Breast epithelium (tissue), 4 donors: ENCODE data around the gene COL25A1. TPM values are rescaled to one million over a fixed set of nuclear protein-coding genes. Genes with fewer than 3 reads are reported as not detected.
"Not testable (repeated sequence)": the region's sequence is repeated elsewhere in the genome, so short reads cannot be mapped to it uniquely, and the experiment has no call there.

Experiments used
- DNase-seq, 2 donors: peaks; one replicate each; pipeline ENCODE4 v3.0.0-alpha.2; 2019; ENCODE audit warnings: low spot score in 2 of 2
- H3K27ac ChIP-seq, 2 donors: fragments of 200-600 bp; sonication (generic) in 1 of 2; one replicate each; pipeline ENCODE4 v1.5.1; 2016 to 2019; ENCODE audit warnings: mild to moderate bottlenecking in 1 of 2
- H3K27me3 ChIP-seq, 2 donors: fragments of 200-600 bp; sonication (generic) in 1 of 2; one replicate each; pipeline versions ENCODE4 v1.5.1 to v1.6.0; 2017 to 2019; ENCODE audit warnings: control low read depth in 1 of 2, mild to moderate bottlenecking in 1 of 2
- H3K36me3 ChIP-seq: fragments of 200-600 bp; one replicate; pipeline ENCODE4 v1.5.1; 2019
- H3K4me1 ChIP-seq, 2 donors: fragments of 200-600 bp; sonication (generic); one replicate each; pipeline ENCODE4 v1.5.1; 2016 to 2019; ENCODE audit warnings: control low read depth in 1 of 2
- H3K4me3 ChIP-seq, 3 donors: fragments of 200-600 bp; sonication (generic); 1 replicate in 2 of 3; 2 replicates in 1 of 3; pipeline ENCODE4 v1.5.1; 2016 to 2019; ENCODE audit warnings: mild to moderate bottlenecking in 3 of 3, moderate library complexity in 2 of 3
- H3K9me3 ChIP-seq, 2 donors: fragments of 200-600 bp; sonication (generic) in 1 of 2; one replicate each; pipeline ENCODE4 v1.5.1; 2016 to 2019; ENCODE audit warnings: control low read depth in 1 of 2
- CTCF ChIP-seq, 3 donors: fragments of 450-650 bp; IDR thresholded peaks; one replicate each; pipeline ENCODE4 v1.5.1; 2016 to 2017; ENCODE audit warnings: antibody characterized with exemption in 3 of 3, mild to moderate bottlenecking in 3 of 3, moderate library complexity in 3 of 3
- POLR2A ChIP-seq: fragments of 450-650 bp; IDR thresholded peaks from one replicate; pipeline ENCODE4 v1.6.1; 2016; ENCODE audit warnings: antibody characterized with exemption, mild to moderate bottlenecking, moderate library complexity
- POLR2AphosphoS5 ChIP-seq, 3 donors: sonication (generic); formaldehyde crosslinking; IDR thresholded peaks; one replicate each; pipeline ENCODE4 v1.6.1; 2017; ENCODE audit warnings: antibody characterized with exemption in 3 of 3
- intact Hi-C: fragments of 100-400 bp; cut with DNase I; formaldehyde crosslinking; loops from one replicate; pipeline ENCODE4 v1.15.1; 2023; ENCODE audit warnings: low total_unique reads
- total RNA-seq, 3 donors: library from RNA; depleted of rRNA; stranded (reverse); fragments of >200 nt; gene quantifications; one replicate each; pipeline ENCODE4 v1.1.0, GENCODE V29; 2016

The COL25A1 gene
- total RNA-seq, 3 donors from 2014 or later, result 2.6 to 11.0 (median 2.8) TPM

DNA sequence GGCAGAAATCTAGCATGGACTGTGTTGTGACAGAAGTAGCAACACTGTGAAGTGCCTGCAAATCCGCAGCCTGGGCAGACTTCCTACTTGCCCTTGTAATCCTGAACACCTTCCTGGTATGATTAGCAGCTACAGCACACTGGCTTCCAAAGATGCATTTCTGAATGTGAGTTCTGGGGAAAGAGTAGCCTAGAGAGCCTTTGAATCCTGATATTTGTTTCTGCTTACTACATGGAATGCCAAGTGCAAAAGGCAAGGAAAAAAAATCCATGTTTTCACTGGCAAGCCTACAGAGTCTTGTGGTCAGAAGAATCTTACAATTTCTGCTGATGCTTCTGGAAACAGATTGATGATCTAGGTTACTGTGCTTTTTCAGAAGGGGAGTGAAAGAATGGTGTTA lies 223.7 kb downstream of the COL25A1 start:
- no peaks in the 10 kb centered on the region for H3K4me1 ChIP-seq
- intact Hi-C loops, result no loop called here
- H3K36me3 ChIP-seq, result no peaks in the 10 kb centered on the region
- H3K27ac ChIP-seq, result no peak overlapping the region
- no peak for TF ChIP-seq POLR2A
- no peak for TF ChIP-seq CTCF (IDR thresholded peaks at IDR 0.05)
- no peak for TF ChIP-seq POLR2AphosphoS5 (IDR thresholded peaks at IDR 0.05)
- H3K9me3 ChIP-seq, result no peaks in the 10 kb centered on the region
- H3K27me3 ChIP-seq, result no peaks in the 10 kb centered on the region
- DNase-seq, result no peak
- no peak overlapping the region for H3K4me3 ChIP-seq

GRCh38 chr4:109077505-109077904 lies 225.0 kb downstream of the COL25A1 start:
- no peak for TF ChIP-seq POLR2A
- TF ChIP-seq POLR2AphosphoS5 (IDR thresholded peaks at IDR 0.05), result no peak
- no peak for TF ChIP-seq CTCF (IDR thresholded peaks at IDR 0.05)
- no peaks in the 10 kb centered on the region for H3K9me3 ChIP-seq
- intact Hi-C loops, result no loop called here
- no peak for DNase-seq
- no peaks in the 10 kb centered on the region for H3K27me3 ChIP-seq
- no peaks in the 10 kb centered on the region for H3K36me3 ChIP-seq
- H3K27ac ChIP-seq, result no peak overlapping the region
- H3K4me3 ChIP-seq, result no peak overlapping the region
- H3K4me1 ChIP-seq, result no peaks in the 10 kb centered on the region

DNA sequence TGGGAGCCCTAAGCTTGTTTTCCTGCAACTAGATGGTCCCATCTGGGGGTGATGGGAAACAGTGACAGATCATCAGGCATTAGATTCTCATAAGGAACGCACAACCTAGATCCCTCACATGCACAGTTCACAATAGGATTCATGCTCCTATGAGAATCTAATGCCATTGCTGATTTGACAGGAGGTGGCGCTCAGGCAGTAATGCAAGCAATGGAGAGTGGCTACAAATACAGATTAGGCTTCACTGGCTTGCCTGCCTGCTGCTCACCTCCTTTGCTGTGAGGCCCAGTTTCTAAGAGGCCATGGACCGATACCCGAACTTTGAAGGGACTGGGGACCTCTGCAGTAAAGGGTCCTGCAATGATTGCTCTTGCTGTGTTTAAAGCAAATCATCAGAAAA lies 225.7 kb downstream of the COL25A1 start:
- H3K4me1 ChIP-seq, H3K36me3 ChIP-seq, H3K9me3 ChIP-seq, H3K27ac ChIP-seq, H3K27me3 ChIP-seq, intact Hi-C loops, H3K4me3 ChIP-seq, DNase-seq: not testable (repeated sequence)

DNA sequence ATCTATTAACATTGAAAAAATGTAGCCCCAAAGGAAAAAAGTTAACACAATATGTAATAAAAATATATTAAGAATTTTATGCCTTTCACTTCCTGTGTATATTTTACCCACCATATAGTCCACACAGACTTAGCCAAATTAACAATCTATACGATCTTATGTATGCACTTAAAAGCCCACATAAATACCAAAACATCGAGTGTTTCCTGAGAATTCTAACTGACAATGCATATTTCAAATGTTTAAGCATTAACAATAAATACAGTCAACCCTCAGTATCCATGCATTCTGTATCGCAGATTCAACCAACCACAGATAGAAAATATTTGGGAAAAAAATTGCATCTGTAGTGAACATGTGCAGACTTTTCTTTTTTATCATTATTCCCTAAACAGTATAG lies 226.8 kb downstream of the COL25A1 start:
- no peaks in the 10 kb centered on the region for H3K9me3 ChIP-seq
- no peak overlapping the region for H3K27ac ChIP-seq
- H3K4me3 ChIP-seq, result no peak overlapping the region
- no peaks in the 10 kb centered on the region for H3K27me3 ChIP-seq
- TF ChIP-seq CTCF (IDR thresholded peaks at IDR 0.05) (no peak), POLR2A (no peak), POLR2AphosphoS5 (IDR thresholded peaks at IDR 0.05) (no peak)
- H3K4me1 ChIP-seq, result no peaks in the 10 kb centered on the region
- no peaks in the 10 kb centered on the region for H3K36me3 ChIP-seq
- DNase-seq, result no peak
- intact Hi-C loops, result no loop called here

- DNase-seq, result no peak
- Histone ChIP-seq H3K36me3 (no peaks in the 10 kb centered on the region), H3K4me1 (no peaks in the 10 kb centered on the region), H3K27me3 (no peaks in the 10 kb centered on the region), H3K27ac (no peak overlapping the region), H3K9me3 (no peaks in the 10 kb centered on the region), H3K4me3 (no peak overlapping the region)
- no peak for TF ChIP-seq POLR2AphosphoS5 (IDR thresholded peaks at IDR 0.05)
- no peak for TF ChIP-seq POLR2A
- TF ChIP-seq CTCF (IDR thresholded peaks at IDR 0.05), result no peak
- intact Hi-C loops, result no loop called here
These were observed 229.9 kb downstream of the COL25A1 start for GRCh38 chr4:109072595-109072994.

- H3K27ac ChIP-seq, H3K4me3 ChIP-seq, H3K9me3 ChIP-seq, DNase-seq, intact Hi-C loops, H3K36me3 ChIP-seq, H3K27me3 ChIP-seq, H3K4me1 ChIP-seq: not testable (repeated sequence)
These were observed 231.8 kb downstream of the COL25A1 start for GRCh38 chr4:109070677-109071076.
